SK-N-SH treated with all-trans-retinoic acid at 6 μM for 48 hours (cell line): ENCODE results near the gene CELF4.

Experiments
- ATAC-seq: fragments of 200-7000 bp; cut with Tn5 transposase; 3 replicates; pipeline ENCODE4 v1.9.1; 2020; ENCODE audit warnings: mild to moderate bottlenecking, moderate library complexity
- BACH2 ChIP-seq: fragments of 250-450 bp; sonication (Bioruptor Pico); IDR thresholded peaks from 2 replicates; pipeline ENCODE4 v1.9.0; 2021; ENCODE audit warnings: mild to moderate bottlenecking, borderline replicate concordance
- CSDC2 ChIP-seq: fragments of 250-450 bp; sonication (Bioruptor Pico); IDR thresholded peaks from 2 replicates; pipeline ENCODE4 v1.5.0; 2020; ENCODE audit warnings: mild to moderate bottlenecking, moderate library complexity
- GLIS3 ChIP-seq: fragments of 250-450 bp; sonication (Bioruptor Pico); IDR thresholded peaks from 2 replicates; pipeline ENCODE4 v1.5.0; 2020; ENCODE audit warnings: mild to moderate bottlenecking, moderate library complexity
- OSR1 ChIP-seq: fragments of 250-450 bp; sonication (Bioruptor Pico); IDR thresholded peaks from 2 replicates; pipeline ENCODE4 v1.8.0; 2022; ENCODE audit warnings: moderate library complexity, mild to moderate bottlenecking, inconsistent platforms
- PPARA ChIP-seq: fragments of 250-450 bp; sonication (Bioruptor Pico); IDR thresholded peaks from 2 replicates; pipeline ENCODE4 v1.5.0; 2020; ENCODE audit warnings: mild to moderate bottlenecking, borderline replicate concordance
- RARB ChIP-seq: fragments of 250-450 bp; sonication (Bioruptor Pico); IDR thresholded peaks from 2 replicates; pipeline ENCODE4 v1.8.0; 2021; ENCODE audit warnings: mild to moderate bottlenecking, moderate library complexity
- SNAI2 ChIP-seq: fragments of 250-450 bp; sonication (Bioruptor Pico); IDR thresholded peaks from 2 replicates; pipeline ENCODE4 v1.5.0; 2020; ENCODE audit warnings: mild to moderate bottlenecking, moderate library complexity
- TCF4 ChIP-seq: fragments of 250-450 bp; sonication (Bioruptor Pico); IDR thresholded peaks from 2 replicates; pipeline ENCODE4 v1.8.0; 2021; ENCODE audit warnings: mild to moderate bottlenecking, moderate library complexity, borderline replicate concordance
- TOX ChIP-seq: fragments of 250-450 bp; sonication (Bioruptor Pico); IDR thresholded peaks from 2 replicates; pipeline ENCODE4 v1.8.0; 2021; ENCODE audit warnings: mild to moderate bottlenecking, moderate library complexity, borderline replicate concordance
- ZC3H10 ChIP-seq: fragments of 250-450 bp; sonication (Bioruptor Pico); IDR thresholded peaks from 2 replicates; pipeline ENCODE4 v1.5.1; 2021; ENCODE audit warnings: mild to moderate bottlenecking, moderate library complexity
- ZFP3 ChIP-seq: fragments of 250-450 bp; sonication (Bioruptor Pico); IDR thresholded peaks from 2 replicates; pipeline ENCODE4 v1.5.0; 2020; ENCODE audit warnings: mild to moderate bottlenecking, moderate library complexity
- ZNF565 ChIP-seq: fragments of 450-650 bp; formaldehyde crosslinking; conservative IDR thresholded peaks from 2 replicates; pipeline ENCODE4 v1.5.0; 2020; ENCODE audit warnings: low read depth, mild to moderate bottlenecking, moderate library complexity
- ZNF70 ChIP-seq: fragments of 450-650 bp; formaldehyde crosslinking; IDR thresholded peaks from 2 replicates; pipeline ENCODE4 v1.5.0; 2020; ENCODE audit warnings: mild to moderate bottlenecking, moderate library complexity
- ZNF8 ChIP-seq: fragments of 450-650 bp; formaldehyde crosslinking; IDR thresholded peaks from 2 replicates; pipeline ENCODE4 v1.5.0; 2020; ENCODE audit warnings: mild to moderate bottlenecking, moderate library complexity
- TF ChIP-seq, protein P1 (sequence below): fragments of 250-450 bp; sonication (Bioruptor Pico); IDR thresholded peaks from 2 replicates; pipeline ENCODE4 v1.5.1; 2021; ENCODE audit warnings: mild to moderate bottlenecking, moderate library complexity
- TF ChIP-seq, protein P2 (sequence below): fragments of 250-450 bp; sonication (Bioruptor Pico); IDR thresholded peaks from 2 replicates; pipeline ENCODE4 v1.8.0; 2020; ENCODE audit warnings: mild to moderate bottlenecking, moderate library complexity, borderline replicate concordance
- TF ChIP-seq, protein P3 (sequence below): fragments of 250-450 bp; sonication (Bioruptor Pico); IDR thresholded peaks from 2 replicates; pipeline ENCODE4 v1.5.1; 2020; ENCODE audit warnings: low read depth, mild to moderate bottlenecking, moderate library complexity
- TF ChIP-seq, protein P4 (sequence below): fragments of 250-450 bp; sonication (Bioruptor Pico); IDR thresholded peaks from 2 replicates; pipeline ENCODE4 v1.5.0; 2020; ENCODE audit warnings: mild to moderate bottlenecking, moderate library complexity
- TF ChIP-seq, protein P5 (sequence below): fragments of 250-450 bp; sonication (Bioruptor Pico); IDR thresholded peaks from 2 replicates; pipeline ENCODE4 v1.8.0; 2021; ENCODE audit warnings: low read depth, mild to moderate bottlenecking, moderate library complexity, borderline replicate concordance

CELF4 gene

DNA sequence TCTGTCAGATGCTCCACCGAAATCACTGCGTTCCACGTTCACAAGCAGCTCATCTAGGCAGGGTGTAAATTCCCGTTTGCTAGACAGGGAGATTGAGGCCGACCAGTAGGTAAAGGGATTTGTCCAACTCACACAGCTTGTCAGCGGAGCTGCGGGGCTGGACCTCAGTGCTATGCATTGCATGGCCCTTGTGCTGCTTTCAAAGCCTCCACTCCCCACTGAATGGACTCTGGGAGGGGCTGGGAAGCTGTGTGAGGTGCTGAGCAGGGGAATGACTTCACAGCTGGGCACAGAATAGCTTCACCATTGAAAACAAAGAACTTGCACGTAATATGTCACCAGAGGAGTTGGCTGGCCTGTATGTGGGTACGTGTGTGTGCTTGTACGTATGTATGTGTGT is 21.4 kb downstream of the CELF4 start:
- TF ChIP-seq SNAI2 (CRISPR knock-in tag) = no peak
- no peak for TF ChIP-seq RARB (CRISPR knock-in tag)
- TF ChIP-seq, protein P1, sequence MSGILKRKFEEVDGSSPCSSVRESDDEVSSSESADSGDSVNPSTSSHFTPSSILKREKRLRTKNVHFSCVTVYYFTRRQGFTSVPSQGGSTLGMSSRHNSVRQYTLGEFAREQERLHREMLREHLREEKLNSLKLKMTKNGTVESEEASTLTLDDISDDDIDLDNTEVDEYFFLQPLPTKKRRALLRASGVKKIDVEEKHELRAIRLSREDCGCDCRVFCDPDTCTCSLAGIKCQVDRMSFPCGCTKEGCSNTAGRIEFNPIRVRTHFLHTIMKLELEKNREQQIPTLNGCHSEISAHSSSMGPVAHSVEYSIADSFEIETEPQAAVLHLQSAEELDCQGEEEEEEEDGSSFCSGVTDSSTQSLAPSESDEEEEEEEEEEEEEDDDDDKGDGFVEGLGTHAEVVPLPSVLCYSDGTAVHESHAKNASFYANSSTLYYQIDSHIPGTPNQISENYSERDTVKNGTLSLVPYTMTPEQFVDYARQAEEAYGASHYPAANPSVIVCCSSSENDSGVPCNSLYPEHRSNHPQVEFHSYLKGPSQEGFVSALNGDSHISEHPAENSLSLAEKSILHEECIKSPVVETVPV (CRISPR knock-in tag) = no peak
- TF ChIP-seq TOX = no peak
- TF ChIP-seq ZNF8 (CRISPR knock-in tag) = no peak
- TF ChIP-seq, protein P2, sequence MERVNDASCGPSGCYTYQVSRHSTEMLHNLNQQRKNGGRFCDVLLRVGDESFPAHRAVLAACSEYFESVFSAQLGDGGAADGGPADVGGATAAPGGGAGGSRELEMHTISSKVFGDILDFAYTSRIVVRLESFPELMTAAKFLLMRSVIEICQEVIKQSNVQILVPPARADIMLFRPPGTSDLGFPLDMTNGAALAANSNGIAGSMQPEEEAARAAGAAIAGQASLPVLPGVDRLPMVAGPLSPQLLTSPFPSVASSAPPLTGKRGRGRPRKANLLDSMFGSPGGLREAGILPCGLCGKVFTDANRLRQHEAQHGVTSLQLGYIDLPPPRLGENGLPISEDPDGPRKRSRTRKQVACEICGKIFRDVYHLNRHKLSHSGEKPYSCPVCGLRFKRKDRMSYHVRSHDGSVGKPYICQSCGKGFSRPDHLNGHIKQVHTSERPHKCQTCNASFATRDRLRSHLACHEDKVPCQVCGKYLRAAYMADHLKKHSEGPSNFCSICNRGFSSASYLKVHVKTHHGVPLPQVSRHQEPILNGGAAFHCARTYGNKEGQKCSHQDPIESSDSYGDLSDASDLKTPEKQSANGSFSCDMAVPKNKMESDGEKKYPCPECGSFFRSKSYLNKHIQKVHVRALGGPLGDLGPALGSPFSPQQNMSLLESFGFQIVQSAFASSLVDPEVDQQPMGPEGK = no peak
- no peak for TF ChIP-seq ZFP3 (CRISPR knock-in tag)
- TF ChIP-seq ZNF565 (CRISPR knock-in tag) = no peak
- no peak for TF ChIP-seq TCF4 (CRISPR knock-in tag)
- no peak for TF ChIP-seq ZNF70
- TF ChIP-seq GLIS3 (CRISPR knock-in tag) = no peak
- TF ChIP-seq PPARA = no peak
- no peak for TF ChIP-seq BACH2
- TF ChIP-seq, protein P3, sequence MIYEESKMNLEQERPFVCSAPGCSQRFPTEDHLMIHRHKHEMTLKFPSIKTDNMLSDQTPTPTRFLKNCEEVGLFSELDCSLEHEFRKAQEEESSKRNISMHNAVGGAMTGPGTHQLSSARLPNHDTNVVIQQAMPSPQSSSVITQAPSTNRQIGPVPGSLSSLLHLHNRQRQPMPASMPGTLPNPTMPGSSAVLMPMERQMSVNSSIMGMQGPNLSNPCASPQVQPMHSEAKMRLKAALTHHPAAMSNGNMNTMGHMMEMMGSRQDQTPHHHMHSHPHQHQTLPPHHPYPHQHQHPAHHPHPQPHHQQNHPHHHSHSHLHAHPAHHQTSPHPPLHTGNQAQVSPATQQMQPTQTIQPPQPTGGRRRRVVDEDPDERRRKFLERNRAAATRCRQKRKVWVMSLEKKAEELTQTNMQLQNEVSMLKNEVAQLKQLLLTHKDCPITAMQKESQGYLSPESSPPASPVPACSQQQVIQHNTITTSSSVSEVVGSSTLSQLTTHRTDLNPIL (CRISPR knock-in tag) = no peak
- TF ChIP-seq, protein P4, sequence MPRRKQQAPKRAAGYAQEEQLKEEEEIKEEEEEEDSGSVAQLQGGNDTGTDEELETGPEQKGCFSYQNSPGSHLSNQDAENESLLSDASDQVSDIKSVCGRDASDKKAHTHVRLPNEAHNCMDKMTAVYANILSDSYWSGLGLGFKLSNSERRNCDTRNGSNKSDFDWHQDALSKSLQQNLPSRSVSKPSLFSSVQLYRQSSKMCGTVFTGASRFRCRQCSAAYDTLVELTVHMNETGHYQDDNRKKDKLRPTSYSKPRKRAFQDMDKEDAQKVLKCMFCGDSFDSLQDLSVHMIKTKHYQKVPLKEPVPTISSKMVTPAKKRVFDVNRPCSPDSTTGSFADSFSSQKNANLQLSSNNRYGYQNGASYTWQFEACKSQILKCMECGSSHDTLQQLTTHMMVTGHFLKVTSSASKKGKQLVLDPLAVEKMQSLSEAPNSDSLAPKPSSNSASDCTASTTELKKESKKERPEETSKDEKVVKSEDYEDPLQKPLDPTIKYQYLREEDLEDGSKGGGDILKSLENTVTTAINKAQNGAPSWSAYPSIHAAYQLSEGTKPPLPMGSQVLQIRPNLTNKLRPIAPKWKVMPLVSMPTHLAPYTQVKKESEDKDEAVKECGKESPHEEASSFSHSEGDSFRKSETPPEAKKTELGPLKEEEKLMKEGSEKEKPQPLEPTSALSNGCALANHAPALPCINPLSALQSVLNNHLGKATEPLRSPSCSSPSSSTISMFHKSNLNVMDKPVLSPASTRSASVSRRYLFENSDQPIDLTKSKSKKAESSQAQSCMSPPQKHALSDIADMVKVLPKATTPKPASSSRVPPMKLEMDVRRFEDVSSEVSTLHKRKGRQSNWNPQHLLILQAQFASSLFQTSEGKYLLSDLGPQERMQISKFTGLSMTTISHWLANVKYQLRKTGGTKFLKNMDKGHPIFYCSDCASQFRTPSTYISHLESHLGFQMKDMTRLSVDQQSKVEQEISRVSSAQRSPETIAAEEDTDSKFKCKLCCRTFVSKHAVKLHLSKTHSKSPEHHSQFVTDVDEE (CRISPR knock-in tag) = no peak
- TF ChIP-seq, protein P5, sequence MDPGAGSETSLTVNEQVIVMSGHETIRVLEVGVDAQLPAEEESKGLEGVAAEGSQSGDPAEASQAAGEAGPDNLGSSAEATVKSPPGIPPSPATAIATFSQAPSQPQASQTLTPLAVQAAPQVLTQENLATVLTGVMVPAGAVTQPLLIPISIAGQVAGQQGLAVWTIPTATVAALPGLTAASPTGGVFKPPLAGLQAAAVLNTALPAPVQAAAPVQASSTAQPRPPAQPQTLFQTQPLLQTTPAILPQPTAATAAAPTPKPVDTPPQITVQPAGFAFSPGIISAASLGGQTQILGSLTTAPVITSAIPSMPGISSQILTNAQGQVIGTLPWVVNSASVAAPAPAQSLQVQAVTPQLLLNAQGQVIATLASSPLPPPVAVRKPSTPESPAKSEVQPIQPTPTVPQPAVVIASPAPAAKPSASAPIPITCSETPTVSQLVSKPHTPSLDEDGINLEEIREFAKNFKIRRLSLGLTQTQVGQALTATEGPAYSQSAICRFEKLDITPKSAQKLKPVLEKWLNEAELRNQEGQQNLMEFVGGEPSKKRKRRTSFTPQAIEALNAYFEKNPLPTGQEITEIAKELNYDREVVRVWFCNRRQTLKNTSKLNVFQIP (CRISPR knock-in tag) = no peak
- TF ChIP-seq OSR1 (CRISPR knock-in tag) = no peak
- TF ChIP-seq ZC3H10 = no peak
- TF ChIP-seq, all 23 proteins: peak for 0
- no peak for ATAC-seq

DNA sequence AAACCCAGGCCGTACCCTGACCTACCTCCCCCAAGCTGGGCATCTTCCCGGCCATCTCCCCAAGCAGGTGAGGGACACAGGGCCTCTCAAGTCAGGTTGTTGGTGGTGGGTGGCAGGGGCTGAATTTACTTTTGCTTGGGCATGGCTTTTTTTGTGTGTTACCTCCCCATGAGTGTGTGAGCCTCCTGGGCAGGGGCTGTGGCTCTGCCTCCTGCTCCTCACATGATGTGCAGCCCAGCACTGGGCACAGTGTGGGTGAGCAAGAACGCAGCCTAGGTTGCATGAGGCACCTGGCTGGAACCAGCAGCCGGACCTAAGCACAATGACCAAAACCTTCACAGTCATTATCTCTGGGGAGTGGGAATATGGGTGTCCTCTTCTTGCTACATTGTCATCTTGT is 22.3 kb downstream of the CELF4 start:
- no peak for ATAC-seq
- TF ChIP-seq ZC3H10 = no peak
- no peak for TF ChIP-seq OSR1 (CRISPR knock-in tag)
- TF ChIP-seq, protein P4 (CRISPR knock-in tag) = no peak
- no peak for TF ChIP-seq CSDC2 (CRISPR knock-in tag)
- TF ChIP-seq, protein P5 (CRISPR knock-in tag) = no peak
- no peak for TF ChIP-seq TCF4 (CRISPR knock-in tag)
- TF ChIP-seq ZNF8 (CRISPR knock-in tag) = no peak
- TF ChIP-seq ZFP3 (CRISPR knock-in tag) = no peak
- TF ChIP-seq, protein P3 (CRISPR knock-in tag) = no peak
- no peak for TF ChIP-seq TOX
